ENCODE measurements around the gene ZNF330.

ZNF330 gene

DNA sequence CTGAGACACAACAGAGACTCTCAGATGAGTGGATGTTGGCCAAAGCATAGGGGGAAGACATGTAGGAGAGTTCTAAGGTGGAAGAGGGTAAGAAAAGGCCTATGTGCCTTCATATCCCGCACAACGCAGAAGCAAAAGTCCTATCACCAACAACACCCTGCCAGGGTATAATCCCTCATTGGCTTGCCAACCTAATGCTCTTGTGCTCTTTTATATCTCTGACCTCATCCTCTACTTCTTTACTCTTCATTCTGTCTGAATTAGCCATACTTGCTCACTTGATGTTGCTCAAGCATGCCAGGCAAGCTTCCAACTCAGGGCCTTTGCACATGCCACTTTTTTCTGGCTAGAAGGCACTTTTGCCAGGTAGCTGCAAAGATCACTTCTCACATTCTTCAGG is 28.1 kb upstream of the ZNF330 start:
- TF ChIP-seq, protein P1, sequence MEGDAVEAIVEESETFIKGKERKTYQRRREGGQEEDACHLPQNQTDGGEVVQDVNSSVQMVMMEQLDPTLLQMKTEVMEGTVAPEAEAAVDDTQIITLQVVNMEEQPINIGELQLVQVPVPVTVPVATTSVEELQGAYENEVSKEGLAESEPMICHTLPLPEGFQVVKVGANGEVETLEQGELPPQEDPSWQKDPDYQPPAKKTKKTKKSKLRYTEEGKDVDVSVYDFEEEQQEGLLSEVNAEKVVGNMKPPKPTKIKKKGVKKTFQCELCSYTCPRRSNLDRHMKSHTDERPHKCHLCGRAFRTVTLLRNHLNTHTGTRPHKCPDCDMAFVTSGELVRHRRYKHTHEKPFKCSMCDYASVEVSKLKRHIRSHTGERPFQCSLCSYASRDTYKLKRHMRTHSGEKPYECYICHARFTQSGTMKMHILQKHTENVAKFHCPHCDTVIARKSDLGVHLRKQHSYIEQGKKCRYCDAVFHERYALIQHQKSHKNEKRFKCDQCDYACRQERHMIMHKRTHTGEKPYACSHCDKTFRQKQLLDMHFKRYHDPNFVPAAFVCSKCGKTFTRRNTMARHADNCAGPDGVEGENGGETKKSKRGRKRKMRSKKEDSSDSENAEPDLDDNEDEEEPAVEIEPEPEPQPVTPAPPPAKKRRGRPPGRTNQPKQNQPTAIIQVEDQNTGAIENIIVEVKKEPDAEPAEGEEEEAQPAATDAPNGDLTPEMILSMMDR (conservative IDR thresholded peaks at IDR 0.05; ENCODE audit: control insufficient read depth, insufficient read depth, low read depth, low read length) = no peak
- DNase-seq (ENCODE audit: low read depth) = no peak
- H3K4me3 ChIP-seq (ENCODE audit: control insufficient read depth, low read depth, low read length) = no peak overlapping the region

DNA sequence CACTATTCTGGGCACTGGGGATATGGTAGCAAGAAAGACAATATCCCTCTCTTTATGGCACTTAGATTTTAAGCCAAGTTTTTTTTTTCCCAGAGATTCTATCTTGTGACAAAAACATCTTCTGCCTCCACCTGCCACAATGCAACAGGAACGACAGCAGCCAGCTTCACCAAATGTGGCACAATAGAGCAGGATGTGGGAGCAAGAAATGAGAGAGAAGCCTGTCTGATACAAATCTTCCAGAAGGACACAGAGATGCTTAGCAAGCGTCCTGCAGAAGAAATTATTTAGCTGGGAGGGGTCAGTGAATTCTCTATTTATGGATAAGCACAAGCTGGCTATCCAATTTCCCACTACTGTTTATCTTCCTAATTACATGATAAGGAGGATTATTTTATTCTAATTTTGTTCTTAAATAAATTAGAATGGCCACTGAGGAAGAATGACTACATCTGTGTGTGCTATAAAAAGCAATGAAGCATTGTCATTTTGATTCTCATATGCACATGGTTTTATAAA is 27.1 kb upstream of the ZNF330 start:
- no peak overlapping the region for H3K4me3 ChIP-seq (ENCODE audit: control insufficient read depth, low read depth, low read length)
- TF ChIP-seq, protein P1 (conservative IDR thresholded peaks at IDR 0.05; ENCODE audit: control insufficient read depth, insufficient read depth, low read depth, low read length) = no peak
- no peak for DNase-seq (ENCODE audit: low read depth)

DNA sequence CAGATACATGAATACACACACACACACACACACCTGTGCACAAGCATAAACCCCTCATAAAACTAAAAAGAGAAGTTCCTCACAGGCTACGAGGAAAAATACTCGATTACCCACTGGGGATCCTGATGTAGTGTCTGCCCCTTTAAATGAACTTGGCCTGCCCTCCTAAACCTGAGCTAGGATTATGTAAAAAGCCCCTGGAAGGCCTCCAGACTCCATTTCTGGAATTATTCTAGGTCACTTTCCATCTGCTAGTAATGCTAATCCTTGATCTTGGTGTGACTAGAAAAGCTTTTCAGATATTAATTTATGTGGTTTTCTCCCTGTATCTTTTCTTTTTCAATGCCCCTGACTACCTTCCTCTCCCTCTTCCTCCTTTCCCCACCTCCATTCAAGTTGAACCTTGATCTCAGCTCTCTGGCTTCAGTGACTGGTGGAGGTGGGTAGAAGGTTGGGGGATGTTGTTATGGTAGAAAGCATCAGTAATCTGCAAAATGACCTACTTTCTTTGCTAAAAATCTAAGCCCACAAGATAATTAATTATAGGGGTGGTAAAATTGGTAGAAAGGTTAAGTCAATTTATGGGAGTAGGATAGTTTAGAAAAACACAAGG is 25.5 kb upstream of the ZNF330 start:
- H3K4me3 ChIP-seq (ENCODE audit: control insufficient read depth, low read depth, low read length) = no peak overlapping the region
- DNase-seq (ENCODE audit: low read depth) = no peak

DNA sequence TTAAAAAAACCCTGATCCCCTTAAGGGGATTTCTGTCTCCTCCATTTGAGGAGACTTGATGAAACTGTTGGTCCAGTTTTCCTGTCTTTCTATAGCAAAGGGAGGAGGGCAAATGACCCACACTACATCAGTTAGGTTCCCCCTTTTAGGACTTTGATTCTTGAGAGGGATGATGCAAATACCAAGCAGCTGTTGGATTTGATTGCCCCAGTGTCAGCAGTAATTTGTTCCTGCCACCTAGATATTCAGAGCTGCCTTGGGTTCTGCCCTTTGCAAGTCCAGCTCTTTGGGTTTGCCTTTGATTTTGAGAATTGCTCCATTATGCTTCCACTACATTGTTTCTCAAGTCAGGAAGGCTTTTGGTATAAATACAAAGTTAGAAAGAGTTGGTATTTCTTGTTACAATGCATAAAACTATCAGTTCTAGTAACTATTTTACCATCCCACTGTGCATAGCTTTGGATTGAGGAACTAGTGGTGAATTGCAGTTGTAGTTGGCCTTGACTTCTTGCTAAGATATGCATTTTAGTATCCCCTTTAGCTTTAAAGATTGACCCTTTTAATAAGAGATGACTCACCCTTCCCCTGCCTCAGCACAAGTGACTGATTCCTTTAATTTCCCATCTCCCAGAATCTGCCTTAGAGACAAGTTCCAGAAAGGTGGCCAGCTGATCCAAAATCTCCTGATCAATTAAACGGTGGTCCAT is 24.3 kb upstream of the ZNF330 start:
- no peak overlapping the region for H3K4me3 ChIP-seq (ENCODE audit: control insufficient read depth, low read depth, low read length)
- TF ChIP-seq, protein P1 (conservative IDR thresholded peaks at IDR 0.05; ENCODE audit: control insufficient read depth, insufficient read depth, low read depth, low read length) = no peak
- no peak for DNase-seq (ENCODE audit: low read depth)

More for the DNA sequence above, 25.5 kb upstream of the ZNF330 start:
- TF ChIP-seq, protein P1 (conservative IDR thresholded peaks at IDR 0.05; ENCODE audit: control insufficient read depth, insufficient read depth, low read depth, low read length) = no peak

DNA sequence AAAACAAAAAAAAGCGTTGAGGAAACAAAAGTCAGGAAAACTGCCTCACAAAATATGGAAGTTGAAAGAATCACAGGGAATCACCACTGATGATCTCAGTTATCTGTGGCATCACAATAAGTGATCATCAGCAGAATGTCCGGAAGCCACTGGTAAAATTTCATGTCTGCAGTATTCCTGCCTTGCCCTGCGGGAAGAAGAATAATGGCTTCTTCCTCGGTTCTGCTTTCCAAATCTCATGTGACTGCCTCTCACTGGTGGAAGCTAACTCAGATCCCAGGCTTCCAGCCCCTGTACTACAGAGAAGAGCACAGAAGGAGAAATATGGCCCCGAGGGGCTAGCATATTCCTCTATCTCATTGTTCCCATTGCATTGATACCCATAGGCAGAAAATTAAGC is 12.7 kb upstream of the ZNF330 start:
- TF ChIP-seq, protein P1 (conservative IDR thresholded peaks at IDR 0.05; ENCODE audit: control insufficient read depth, insufficient read depth, low read depth, low read length) = no peak
- no peak overlapping the region for H3K4me3 ChIP-seq (ENCODE audit: control insufficient read depth, low read depth, low read length)
- no peak for DNase-seq (ENCODE audit: low read depth)

DNA sequence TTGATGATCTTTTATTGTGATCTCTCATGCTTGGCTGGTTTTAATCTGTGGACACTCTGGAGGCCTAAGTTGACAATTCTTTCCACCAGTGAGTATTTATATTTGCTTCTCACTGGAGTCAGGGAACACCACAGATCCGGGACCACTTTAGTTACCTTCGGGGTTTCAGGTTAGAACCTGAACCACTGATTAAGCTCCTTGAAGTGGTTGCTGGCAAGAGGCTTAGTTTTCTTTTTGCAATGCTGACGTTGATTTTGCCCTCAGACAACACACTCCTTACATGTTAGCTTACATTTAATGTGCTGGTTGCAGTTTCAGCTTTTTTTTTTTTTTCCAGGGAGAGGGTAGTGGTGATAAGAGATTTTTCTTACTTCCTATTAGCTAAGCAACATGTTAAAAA is 10.5 kb upstream of the ZNF330 start:
- DNase-seq (ENCODE audit: low read depth) = no peak
- TF ChIP-seq, protein P1 (conservative IDR thresholded peaks at IDR 0.05; ENCODE audit: control insufficient read depth, insufficient read depth, low read depth, low read length) = no peak
- H3K4me3 ChIP-seq (ENCODE audit: control insufficient read depth, low read depth, low read length) = no peak overlapping the region
